NCI-H345 treated with DMSO at 0.1 percent for 48 hours (cell line): ENCODE measurements around the gene OSM.

ENCODE experiments used
- DNase-seq: peaks from one replicate; lab custom pipeline; 2025; ENCODE audit not compliant: unreplicated experiment; lab: John Stamatoyannopoulos, UW

The OSM gene

DNA sequence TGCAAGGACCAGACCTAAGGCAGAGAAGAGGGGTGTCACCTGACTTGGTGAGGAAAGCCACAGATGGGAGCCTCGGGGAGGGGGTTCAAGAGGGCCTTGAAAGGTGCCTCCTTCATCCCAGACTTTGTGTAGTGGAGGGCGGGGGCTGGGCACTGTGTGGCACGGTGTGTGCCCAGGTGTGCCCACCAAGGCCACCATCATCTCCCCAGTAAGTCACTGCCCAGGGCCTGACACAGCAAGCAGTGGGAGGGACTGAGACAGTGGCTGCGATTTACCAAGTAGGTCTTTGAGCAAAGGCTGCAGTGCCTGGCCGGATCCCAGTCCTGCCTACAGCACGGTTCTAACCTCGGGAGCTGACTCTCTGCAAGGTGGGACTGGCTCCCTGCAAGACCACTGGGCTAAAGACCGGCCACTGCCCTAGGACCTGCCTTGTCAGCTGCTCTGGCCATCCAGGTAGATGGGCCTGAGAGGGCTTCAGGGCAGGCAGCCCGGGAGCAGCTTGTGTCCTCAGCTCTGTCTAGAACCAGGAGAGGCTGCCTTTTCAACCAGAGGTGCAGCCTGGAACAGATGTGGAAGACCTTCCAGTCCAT is 1.4 kb downstream of the OSM start:
- no peak for DNase-seq

DNA sequence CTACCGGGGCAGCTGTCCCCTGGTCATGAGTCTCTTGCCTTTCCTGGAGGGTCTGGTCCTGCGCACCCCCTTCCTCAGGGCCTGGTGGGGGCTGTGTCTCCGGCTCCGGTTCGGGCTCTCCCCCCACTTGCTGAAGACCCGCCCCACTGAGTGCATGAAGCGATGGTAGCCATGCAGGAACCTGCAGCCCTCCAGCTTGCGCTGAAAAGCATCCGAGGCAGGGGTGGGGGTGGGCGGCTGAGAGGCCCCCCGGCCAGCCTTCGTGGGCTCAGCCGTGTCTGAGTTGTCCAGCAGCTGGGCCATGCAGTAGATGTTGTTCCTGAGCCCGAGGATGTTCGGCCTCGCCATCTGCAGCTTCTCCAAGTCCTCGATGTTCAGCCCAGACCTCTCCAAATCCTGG is 2.8 kb downstream of the OSM start:
- no peak for DNase-seq

DNA sequence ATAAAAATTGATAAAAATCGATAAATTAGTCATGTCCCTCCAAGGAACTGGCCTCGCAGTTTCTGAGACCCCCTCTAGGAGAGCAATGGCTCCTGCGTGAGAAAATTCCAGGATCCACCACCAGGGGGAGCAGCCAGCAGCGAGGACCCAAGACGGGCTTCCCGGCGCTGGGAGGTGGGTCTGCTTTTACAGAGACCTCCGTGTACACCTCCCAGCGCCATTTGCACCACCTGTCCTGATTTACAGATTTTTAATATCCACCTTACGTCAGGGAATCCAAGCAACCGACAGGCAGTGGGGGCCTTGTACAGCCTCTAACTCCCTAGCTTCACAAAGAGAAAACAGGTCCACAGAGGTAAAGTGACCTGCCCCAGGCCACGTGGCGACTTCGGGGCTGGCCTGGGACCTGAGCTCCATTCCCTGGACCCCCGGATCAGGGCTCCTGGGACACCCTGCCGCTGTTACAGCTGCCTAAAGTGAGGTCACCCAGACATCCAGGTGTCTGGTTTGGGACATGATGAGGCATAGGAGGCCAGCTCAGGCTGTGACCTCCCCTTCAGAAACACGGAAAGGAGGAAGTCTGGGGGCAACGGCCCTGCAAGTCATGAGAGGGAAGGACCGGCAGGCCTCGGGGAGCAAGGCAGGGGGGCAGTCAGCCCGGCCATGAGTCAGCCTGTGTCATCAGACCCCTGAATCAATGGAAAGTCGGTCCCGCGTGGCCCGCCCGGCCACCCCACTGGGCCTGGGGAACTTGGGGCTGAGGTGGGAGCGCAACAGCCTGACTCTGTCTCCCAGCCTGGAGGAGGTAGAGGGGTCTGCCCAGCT is 3.5 kb downstream of the OSM start:
- DNase-seq, result peak; percentile 13

DNA sequence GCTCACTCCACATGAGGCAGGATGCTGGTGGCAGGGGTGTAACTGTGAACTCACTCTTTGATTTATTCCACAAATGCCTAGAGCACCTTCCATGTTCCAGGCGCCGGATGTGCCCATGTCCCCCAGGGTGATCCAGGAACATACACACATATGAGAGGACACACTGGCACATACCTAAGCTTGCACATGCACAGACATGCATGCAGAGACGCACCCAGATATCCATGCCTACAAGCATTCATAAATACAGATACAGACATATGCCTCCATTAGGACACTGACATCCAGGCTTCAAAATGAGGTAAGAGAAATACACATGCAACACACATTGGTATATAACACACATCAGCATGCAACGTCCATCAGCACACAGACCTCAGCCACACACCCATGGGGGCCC is 4.5 kb downstream of the OSM start:
- DNase-seq, result no peak

DNA sequence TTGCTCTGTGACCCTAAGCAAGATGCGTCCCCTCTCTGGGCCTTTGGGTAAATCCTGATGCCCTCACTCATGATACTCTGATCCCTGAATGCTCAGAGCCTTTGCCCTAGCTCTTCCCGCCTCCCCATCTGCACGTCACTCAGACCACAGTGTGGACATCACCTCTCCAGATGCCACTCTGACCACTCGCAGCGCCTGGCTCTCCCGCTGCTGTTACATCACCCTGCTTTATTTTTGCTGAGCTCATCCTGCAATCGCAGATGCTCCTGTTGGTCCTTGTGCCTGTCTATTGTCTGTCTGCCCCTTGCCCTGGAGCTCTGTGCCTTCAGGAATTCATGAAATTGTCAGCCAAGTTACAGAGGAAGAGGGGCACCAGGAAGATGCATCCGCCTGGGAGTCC is 5.5 kb downstream of the OSM start:
- no peak for DNase-seq

DNA sequence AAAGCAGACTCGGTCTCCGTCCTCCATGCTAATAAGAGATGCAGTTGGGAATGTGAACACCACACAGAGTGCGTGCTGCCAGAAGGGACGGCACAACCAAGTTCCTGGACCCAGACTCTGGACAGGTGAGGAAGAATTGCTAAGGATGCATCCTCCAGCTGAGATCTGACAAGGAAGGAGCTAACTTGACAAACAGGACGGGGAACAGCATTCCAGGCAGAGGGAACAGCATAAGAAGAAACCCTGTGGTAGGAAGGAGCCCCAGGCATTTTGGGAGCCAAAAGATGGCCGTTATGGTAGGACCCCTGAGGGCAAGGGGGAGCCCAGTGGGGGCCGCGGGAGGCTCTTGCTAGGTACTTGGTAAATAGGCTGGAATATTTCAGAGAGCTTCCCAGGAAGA is 6.0 kb downstream of the OSM start:
- no peak for DNase-seq

DNA sequence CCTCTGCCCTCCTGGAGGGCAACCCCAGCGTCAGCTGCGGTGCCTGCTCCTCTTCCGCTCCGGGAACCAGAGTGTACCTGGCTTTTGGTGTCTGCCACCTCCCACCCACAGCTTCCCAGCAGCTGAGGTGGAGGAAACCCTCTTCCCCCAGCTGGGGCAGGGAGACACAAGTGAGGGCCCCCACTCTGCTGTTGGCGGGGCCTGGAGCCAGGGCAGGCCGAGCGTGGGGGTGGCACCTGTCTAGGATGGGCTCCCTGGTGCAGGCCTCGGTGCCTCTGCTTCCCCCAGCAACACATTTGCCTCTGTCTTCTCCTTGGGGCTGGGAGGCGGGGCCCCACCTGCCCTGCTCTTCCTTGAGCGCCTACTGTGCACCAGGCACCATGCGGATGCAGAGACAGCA is 6.4 kb downstream of the OSM start:
- DNase-seq, result no peak

DNA sequence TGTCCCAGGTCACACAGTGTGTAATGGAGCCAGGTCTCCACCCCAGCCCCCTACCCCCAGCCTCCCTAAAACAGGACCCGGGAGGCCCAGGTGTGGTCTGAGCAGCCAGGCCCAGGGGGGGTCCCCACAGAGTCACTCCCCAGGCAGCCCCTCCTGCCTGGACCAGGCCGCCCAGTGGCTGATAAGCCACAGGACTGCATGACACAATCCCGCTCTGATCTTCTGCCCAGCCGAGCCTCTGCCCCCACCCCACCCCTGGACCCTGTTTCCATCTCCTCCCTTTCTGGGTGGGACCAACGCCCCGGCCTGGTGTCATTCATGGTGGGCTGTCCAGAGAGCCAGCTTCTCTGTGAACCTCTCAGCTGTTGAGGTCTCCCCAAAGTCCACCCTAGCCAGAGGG is 12.3 kb downstream of the OSM start:
- DNase-seq, result no peak

DNA sequence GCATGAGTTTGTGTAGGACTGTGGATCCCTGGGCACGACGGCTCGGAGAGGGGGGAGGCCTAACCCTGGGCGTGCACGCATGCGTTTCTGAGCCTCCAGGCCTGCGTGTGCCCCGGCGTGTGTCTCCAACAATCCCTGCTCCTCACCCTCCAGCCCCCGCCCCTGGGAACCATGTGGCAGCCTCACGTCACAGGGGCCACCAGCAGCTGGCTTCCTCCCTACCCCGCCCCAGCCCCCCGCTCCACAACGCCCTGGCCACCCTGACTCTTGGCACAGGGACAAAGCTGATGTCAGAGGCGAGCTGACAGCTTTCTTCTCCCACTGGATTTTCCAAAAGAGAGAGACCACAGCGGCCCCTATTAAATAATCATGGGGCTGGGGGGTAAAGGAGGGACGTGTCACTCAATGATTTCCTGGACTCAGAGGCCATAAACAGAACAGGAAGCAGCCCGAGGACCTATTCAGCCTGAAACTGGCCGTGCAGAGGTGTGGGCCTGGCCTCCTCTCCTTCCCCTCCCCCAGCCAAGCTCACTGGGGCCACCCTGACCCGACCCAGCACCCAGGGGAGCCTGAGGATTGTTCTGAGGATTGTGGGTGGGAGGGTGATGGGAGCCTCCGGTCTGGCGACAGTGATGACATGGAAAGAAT is 13.3 kb downstream of the OSM start:
- no peak for DNase-seq

DNA sequence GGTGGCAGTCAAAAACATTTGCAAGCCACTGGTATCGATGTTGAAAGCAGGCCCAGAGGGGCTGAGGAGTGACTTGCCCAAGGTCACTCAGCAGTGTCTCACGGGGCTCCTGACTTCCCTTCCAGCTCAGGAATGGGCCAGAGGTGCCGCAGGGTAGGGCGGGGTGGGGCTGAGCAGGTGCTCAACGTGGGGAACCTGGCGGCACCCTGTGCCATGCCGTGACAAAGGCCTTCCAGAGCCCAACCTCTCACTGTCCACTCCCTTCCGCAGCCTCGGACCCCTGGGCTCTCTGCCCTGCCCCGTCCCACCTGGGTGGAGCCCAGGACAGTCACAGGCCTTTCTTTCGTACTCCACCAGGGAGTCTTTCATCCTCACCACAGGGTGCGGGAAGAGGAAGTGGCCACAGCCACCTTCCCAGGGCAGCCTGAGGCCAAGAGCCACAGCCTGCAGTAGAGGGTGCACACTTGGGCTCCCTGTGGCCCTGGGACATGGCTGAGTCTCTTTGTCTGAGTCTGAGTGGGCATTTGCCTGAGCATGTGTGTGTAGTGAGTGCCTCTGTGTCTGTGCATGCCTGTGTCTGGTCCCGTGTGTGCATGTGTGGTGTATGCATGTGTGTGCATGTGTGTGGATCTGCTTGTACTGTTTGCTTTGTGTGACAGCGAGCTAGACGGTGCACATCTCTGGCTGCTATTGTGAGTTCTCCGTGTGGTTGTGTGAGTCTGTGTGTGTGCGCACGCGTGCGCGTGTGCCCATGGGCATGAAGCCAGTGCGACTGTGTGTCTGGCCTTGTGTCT is 14.0 kb downstream of the OSM start:
- DNase-seq, result no peak

DNA sequence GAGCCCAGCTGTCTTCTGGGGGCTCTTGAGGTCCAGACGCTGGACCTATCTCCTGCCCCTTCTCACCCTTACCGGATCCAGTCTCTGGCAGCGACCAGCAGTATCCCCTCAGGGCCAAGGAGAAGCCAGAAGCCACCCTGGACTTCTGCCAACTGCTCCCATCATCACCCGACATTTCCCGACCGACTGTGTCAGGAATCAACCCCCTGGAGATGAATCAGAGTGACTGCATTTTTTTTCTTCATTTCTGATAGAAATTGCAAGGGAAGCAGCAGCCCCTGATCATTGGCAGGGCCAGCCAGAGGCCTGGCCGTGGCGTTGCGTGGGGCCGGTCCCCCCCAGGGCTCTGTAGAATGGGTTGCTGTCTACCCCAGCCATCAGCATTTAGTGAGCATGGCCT is 14.9 kb downstream of the OSM start:
- no peak for DNase-seq

DNA sequence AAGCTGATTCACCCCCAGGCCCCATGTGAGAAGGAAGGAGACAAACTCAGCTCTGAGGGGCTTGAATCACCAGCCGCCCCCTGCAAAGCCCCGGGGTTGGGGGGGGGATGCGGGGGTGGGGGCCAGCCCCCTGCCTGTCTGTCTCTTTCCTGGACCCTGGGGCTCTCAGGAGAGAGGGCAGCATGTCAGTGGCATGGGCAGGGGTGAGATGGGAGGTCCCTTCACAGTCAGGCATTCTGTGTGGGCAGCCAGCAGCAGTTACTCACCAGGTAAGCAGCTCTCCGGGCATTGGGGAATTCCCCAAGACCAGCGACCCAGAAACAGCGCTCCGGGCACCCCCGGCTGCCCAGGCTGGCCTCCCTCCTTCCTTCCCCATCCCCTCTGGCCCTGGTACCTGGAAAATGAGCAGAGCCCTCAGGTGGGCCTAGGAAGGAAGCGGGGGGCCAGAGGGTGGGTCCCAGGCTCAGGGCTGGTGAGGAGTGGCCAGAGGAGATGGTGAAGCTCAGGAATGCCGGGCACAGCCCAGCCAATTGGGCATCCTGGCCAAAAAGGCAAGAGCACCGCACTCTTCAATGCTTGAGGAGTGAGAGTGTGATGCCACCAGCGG is 15.9 kb downstream of the OSM start:
- DNase-seq, result no peak

DNA sequence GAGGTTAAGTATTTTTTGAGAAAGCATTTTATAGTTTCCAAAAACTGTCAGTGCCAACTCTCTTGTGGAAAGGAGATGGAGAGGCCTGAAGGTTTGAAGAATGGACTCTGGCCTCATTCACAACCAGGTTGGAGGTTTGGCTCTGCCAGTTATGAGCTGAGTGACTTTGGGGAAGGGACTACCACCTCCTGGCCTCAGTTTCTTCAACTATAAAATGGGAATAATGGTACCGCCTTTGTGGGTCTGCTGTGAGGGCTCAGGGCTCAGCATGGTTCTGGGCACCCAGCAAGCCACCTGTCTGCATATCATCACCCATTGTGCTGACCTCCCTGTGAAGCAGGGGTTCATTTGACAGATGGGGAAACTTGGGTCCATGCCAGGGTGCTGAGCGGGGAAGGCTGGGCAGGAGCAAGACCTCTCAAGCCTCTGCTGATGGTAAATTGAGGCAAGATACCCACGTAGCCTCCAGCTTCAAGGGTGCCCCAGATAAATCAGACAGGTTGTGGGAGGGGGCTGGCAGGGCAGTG is 16.5 kb downstream of the OSM start:
- DNase-seq, result no peak

DNA sequence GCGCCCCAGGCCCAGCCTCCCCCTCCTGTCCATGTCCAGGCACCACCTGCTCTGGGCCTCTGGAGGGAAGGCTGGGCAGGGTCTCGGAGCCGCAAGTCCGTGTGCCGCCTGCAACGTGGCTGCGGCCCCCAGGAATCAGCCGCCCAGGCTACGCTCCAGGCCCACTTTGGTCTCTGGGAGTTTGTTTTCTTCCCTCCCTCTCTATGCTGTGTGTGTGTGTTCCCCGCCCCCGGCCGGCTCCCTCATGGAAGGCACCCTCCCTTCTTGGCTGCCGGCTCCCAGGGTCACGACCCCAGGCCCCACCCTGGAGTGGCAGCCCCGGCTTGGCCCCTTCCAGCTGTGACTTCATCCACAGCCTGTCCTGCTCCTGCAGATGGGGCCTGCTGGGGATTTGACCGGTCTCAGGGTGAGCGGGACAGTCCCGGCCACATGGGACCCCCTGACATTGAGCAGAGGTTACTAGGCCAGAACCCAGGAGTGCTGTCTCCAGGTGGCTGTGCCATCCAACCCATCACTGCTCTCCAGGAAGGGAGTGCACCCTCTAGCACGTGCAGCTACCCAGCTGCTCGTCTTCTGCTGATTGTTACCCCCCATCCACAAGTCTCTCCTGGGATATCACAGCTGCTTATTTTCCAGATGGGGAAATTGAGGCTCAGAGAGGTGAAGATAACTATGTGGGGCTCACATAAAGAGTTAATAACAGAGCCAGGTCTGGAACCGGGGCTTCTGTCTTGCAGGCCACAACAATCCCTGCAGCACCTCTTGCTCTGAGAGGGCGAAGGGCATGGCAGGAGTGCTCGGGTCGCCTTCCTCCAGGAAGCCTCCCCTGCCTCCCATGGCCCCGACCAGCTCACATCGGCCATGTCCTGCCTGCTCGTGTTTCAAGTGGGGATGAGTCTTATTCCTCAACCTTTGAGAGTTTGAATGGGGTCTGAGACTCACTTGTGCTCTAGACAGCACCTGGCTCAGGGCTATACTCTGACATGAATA is 17.3 kb downstream of the OSM start:
- no peak for DNase-seq

DNA sequence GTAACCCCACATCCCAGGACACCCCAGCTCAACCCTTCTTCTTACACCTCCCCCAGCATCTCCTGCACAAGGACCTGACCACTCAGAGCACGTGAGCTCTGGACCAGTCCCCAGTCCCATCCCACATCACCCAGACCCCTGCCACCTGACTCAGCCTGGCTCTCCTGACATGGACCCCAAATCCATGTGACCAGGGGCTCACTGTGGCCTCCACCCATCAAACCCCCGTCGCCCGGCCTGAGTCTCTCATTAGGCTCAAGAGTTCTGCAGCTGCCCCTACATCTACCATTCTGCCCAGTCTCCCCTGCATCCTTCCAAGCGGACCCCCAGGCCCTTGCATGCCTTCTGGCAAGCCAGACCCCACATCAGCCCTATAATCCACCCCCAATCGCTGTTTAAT is 18.2 kb downstream of the OSM start:
- DNase-seq, result no peak

DNA sequence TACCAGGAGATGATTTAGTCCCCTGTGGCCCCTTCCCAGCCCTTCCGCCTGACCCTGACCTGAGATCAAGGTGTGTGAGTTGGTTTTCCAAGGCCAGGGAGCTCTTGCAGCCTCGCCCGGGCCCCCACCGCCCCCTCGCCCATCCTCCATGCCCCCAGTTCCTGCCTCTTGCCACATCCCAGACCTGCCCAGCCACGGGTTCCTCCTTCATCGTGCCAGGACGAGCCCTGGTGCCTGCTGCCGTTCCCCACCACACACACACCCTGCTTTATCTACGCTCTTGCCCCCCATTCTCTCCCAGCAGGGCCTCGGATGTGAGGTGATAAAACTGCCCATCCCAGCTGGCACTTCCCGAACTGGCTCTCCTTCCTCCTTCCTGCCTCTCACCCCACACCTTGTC is 18.7 kb downstream of the OSM start:
- no peak for DNase-seq

DNA sequence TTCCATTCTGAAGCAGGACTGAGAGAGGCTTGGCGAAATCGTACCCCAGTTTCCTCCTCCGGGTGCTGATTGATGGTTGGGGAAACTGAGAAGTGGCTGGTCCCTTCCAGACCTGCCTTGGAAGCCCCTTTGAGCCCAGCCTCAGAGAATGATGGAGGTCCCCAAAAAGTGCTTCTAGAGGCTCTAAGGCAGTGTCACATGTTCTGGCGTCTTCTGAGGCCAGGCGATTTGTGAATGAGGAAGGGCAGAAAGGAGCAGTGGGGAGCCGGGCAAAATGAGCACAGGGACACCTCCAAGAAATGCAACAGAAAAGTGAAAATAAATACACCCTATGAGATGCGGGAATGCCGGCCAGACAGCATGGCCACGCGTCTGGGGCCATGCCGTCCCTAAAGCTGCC is 19.1 kb downstream of the OSM start:
- DNase-seq, result no peak

DNA sequence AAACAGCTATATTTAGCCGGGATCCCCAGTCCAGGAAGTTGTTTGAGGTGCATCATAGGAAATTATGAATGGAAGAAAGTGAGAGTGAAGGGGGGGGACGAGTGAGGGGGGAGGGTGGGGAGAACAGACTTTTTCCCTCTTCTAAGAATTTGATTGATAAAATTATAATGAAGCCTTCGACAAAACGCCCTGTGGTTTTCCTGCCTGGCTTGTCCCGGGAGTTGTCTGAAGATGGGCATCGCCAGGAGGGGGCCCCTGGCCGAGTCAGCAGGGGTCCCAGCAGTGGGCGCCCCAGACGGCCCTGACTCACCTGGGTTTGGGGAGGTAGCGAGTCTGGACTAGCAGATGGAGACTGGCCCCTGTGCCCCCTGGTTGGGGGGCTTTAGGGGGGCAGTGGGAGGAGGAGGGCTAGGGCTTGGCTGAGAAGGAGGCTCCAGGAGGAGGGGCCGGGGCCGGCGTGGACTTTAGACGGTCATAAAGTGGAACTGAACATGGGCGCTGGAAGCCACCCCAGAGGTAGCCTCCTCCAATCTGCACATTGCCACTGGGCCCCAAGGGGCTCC is 19.8 kb downstream of the OSM start:
- no peak for DNase-seq

DNA sequence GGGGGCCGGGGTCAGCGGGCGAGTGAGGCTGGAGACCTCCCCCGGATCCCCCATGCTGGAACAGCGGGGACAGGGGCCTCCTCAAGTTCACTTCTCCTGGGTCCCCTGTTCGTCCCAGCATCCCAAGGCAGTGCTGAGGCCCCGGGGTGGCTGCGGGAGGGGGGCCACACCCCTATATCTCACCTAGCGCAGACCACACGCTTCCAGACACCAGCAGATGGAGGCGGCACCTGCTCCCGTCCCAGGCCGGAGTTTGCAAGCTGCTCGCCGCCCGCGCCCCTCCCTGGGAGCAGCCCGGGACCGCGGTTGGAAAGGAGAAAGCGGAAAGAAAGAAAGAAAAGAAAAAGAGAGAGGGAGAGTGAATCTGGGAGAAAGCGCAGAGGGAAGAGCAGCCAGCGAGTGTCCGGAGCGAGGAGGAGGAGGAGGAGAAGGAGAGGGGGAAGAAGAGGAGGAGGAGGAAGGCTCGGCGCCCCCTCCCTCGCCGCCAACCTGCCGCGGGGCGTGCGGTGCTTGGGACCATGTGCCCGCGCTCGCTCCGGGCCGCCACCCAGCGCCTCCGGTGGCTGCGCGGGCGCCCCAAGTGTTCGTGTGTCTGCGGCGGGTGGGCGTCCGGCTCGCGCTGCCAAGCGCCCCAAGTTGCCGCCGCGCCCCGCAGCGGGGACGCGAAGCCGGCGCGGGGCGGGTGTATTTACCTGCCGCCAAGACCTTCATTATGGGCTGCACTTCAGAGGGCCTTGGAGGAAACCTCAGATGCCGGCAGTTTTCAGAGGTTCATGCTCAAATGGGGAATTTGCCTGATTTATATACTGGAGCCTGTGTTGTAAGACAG is 20.5 kb downstream of the OSM start, which contains the start of gene LIF:
Gene LIF (minus strand): TSS at position 775 of the 829 bp plus-strand sequence. CDS start 64 bp downstream, at position 711.
- DNase-seq, result no peak
